HuH-7 (cell line): Measurements from ENCODE around the gene LY6G6C.
"Not testable (repeated sequence)": the region's sequence is repeated elsewhere in the genome, so short reads cannot be mapped to it uniquely, and the experiment has no call there.

Source experiments
- DNase-seq: peaks from one replicate; pipeline ENCODE4 v3.0.0; 2011; ENCODE audit warnings: low spot score

Gene LY6G6C

GRCh38 chr6:31727034-31727716 lies 5.6 kb upstream of the LY6G6C start:
- no peak for DNase-seq

DNA sequence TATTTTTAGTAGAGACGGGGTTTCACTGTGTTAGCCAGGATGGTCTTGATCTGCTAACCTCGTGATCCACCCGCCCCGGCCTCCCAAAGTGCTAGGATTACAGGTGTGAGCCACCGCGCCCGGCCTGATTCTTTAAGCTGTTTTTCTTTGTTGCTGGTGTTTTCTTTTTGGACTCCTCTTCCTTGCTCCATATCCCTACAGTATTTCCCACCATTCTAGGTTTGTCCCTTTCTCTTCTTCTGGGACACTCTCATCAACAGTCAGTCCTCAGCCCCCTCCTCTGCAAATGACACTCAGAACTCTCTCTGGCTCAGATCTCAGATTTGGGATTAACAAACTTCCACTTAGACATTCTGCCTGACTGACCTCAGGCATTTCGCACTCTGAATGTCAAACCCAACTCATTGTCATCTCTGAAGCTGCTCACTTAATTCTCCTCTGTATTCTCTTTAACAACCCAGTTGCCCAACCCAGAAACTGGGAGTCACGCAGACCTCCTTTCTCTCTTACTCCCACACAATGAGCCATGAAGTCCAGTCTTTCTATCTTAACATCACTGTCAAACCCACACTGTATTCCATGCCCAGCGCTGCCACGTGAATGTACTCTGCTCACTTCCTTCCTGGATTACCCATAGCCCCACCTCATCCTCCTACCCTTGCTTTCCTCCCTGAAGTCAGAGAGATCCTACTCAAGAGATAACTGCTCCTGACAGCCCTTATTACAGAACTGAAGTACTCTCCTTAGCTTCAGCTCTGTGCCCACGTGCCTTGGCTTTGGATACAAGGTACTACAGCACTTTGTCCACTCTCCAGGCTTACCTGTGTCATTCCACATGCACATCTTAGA lies 4.2 kb upstream of the LY6G6C start:
- DNase-seq = no peak

DNA sequence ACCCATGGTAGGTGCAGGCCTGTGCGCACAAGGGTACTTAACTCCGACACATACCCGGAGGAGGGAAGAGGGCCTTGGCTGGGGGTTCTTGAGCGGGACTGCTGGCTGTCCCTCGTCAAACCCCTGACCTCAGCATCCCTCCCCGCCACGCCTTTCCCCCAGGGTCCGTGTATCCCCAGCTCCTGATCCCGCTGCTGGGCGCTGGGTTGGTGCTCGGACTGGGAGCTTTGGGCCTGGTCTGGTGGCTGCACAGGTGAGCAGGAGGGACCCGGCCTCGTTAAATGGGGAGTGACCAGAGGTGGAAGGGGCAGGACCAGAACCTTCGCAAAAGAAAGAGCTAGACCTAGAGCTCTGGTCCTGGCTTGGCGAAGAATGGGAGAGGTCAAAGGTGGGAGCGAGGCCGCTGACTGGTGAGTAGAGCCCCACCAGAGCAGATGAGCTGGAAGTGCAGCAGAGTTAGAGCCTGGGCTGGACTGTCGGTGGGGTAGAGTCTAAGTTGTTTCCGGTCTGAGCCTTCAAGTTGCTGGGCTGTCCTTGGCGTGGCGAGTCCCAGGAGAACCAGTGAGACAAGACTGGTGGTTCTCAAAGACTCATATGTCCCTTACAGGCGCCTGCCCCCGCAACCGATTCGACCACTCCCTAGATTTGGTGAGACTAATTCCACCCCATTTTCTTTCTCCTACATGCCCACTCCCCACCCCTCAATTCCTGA lies 2.6 kb upstream of the LY6G6C start:
- no peak for DNase-seq

GRCh38 chr6:31723245-31723979 lies 1.9 kb upstream of the LY6G6C start, which contains the start of gene MPIG6B:
TSS of gene MPIG6B (plus strand) at chr6:31723373. CDS start at chr6:31723384, 11 bp downstream.
- no peak for DNase-seq

GRCh38 chr6:31722173-31722572 lies 627 bp upstream of the LY6G6C start:
- DNase-seq = no peak

DNA sequence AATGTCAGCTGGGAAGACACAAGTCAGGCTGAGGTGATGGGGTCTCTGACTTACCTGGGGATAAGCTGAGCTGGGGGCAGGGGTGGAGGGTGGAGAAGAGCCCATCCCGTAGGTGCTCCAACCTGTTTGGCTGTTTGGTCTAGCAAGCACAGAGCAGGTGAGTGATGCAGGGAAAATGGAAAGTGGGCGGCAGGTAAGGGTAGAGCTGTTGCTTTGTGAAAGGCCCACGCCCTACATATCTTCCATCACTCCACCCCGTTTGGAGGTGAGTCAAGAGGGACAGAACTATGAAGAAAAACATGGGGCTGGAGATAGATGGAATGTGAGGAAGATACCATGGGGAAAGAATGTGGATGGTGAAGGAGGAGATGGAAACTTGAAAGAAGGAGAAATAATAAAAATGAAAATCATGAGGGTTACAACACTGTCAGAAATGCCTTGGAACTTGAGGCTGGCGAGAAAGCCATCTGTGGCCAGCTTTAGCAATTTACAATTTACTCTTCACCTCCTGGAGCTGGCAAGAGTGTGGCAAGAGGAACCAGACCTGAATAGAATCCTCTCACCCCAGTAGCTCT lies 1.3 kb downstream of the LY6G6C start:
- DNase-seq = no peak

- DNase-seq = no peak
These were observed 2.5 kb downstream of the LY6G6C start for GRCh38 chr6:31719001-31719400.

- DNase-seq = no peak
These were observed 3.3 kb downstream of the LY6G6C start for GRCh38 chr6:31718265-31718664.

DNA sequence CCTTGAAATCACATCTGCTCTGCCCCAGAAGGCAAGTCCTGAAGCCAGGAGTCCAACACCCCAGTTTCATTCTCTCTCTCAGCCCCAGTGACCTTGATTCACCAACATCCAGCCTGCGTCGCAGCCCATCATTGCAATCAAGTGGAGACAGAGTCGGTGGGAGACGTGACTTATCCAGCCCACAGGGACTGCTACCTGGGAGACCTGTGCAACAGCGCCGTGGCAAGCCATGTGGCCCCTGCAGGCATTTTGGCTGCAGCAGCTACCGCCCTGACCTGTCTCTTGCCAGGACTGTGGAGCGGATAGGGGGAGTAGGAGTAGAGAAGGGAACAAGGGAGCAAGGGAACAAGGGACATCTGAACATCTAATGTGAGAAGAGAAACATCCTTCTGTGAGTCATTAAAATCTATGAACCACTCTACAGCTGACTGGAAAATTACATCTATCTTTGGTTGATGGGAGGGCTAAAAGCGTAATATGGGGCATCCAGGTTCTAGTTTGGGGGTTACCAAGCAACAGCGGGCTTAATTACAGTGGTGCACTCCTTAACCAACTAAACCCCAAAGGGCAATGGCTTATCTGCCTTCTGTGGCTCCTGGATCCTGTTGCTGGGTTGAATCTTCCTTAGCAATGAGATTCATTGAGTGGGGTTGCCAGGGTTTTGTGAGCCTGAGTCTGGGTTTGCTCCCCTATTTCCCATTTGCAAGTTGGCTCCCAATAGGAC lies 3.9 kb downstream of the LY6G6C start:
- DNase-seq = no peak

GRCh38 chr6:31715022-31715958 lies 6.3 kb downstream of the LY6G6C start, which contains the start of gene LY6G6D:
TSS of gene LY6G6D (plus strand) at chr6:31715348. CDS start at chr6:31715356, 8 bp downstream.
- DNase-seq = no peak

GRCh38 chr6:31713991-31714684 lies 7.4 kb downstream of the LY6G6C start:
- no peak for DNase-seq

DNA sequence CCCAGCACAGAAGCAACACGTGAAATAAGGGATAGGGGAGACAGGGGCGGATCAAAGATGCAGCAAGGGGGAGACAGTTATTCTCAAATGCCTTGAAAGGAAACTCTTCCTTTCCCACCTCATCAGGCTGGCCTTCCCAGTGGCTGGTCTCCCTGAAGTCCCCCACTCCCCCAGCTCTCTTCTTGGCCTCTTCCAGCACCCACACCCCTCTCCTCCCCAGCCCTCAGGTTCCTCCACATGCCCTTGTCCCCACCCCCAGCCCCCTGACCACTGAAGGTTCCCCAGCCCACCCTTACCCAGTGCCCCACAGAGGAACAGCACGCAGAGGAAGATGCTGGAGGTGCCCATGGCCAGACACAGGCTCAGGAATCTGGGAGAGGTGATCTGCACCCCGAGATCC lies 8.1 kb downstream of the LY6G6C start:
- DNase-seq = no peak

DNA sequence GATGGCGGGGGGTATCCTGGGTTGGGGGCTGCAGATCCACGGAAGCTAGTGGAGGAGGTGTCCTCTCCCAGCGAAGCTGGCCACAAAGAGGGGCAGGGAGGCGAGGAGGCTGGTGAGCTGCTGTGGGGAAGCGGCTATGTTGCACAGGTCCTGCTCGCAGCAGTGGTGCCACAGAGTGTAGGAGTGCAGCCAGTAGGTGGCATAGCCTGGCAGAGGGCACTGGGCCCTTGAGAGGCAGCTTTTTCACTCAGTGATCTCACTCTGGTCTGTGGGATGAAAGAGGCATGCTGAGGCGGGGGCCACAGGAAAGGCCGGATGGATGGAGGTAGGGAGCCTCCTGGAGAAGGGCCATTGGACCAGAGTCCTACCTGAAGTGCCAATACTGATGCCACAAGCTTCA lies 9.2 kb downstream of the LY6G6C start:
- no peak for DNase-seq

DNA sequence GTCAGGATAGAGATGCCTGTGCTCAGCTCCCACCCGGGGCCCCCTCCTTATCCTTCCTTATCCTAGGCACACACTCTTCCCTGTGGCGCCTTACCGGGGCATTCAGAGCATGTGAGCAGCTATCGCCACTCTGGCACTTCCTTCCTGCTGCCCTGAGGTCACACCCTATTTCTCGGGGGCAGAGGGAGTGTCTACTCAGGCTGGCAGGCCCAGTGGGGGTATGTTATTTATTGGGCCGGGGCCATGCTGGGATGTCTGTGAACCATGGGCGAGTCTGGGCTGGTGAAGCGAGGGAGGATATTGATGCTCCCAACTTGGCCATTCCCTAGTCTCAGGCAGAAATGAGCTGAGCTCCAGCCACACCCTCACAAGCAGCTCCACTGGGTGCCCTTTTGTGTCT lies 10.3 kb downstream of the LY6G6C start:
- DNase-seq = no peak

DNA sequence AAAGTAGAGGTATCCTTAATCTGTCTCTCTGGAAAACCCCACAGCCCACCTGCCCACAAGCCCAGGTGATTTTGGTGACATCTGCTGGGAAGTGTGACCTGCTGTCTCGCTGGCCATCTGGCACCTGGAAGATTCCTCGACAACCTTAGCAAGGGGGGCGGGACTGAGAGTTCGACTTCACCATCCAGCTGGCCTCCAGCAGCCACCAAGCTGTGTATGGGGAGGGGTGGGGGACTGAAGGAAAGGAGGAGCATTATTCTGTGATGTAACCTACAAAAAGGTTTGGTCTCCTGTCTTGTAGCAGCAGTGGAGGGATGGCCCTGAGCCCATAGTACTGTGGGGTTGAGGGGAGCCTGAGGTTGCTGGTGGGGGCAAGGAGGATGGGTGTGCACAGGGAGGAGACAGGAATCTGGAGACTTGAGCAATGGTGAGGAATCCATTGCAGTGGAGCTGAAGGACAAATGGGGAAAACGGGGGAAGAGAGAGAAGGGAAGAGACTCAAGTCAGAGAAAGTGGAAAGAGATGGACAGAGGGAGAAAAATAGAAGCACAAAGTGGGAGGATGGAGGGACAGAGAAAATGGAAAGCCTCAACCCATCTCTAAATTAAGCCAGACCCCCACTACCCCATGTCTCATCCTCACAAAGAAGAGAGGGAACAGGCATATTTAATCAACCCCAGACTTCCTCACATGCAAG lies 10.9 kb downstream of the LY6G6C start:
- DNase-seq = no peak

GRCh38 chr6:31709157-31709556 lies 12.4 kb downstream of the LY6G6C start:
- DNase-seq = not testable (repeated sequence)

- no peak for DNase-seq
These were observed 13.3 kb downstream of the LY6G6C start for GRCh38 chr6:31708224-31708623.

GRCh38 chr6:31707701-31708100 lies 13.8 kb downstream of the LY6G6C start:
- no peak for DNase-seq

- no peak for DNase-seq
These were observed 14.9 kb downstream of the LY6G6C start, which contains the start of gene LY6G6F for GRCh38 chr6:31706599-31706998. TSS of gene LY6G6F (plus strand) at chr6:31706866. CDS start at chr6:31706907, 41 bp downstream.
